ENCODE results near the gene OAS2. TPM values are rescaled to one million over a fixed set of nuclear protein-coding genes. Genes with fewer than 3 reads are reported as not detected.

Gene OAS2
- total and polyA plus RNA-seq, 2 donors (not counting 1 experiment from before 2014, with no cell fraction given), result 2.2 to 3.1 TPM

DNA sequence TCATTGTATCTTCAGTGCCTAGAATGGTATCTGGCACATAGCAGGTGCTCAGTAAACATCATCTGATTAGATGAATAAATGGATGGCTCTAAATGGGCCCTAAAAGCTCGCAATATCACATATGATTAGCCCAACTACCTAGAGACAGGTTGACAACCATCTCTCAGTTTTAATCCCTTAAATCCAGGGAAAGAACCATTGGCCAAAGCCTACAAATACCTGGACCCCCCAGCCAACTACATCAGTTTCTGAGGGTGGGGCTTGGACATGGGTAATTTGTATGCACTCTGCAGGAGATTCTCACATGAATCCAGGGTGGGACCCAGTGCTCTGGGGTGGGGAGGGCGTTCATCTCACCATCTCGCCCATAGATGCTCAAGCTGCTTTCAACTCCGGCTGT is 73.4 kb downstream of the OAS2 start:
- Histone ChIP-seq H3K4me1 (ENCODE audit: control insufficient read depth, extremely low read depth, insufficient read depth, low read length) (no peaks in the 10 kb centered on the region), H3K4me3 (replicated peaks in 1 of 4; ENCODE audit: control extremely low read depth in 1 of 4, insufficient read depth in 1 of 4, low read depth in 3 of 4, low read length in 4 of 4) (no peak overlapping the region), H4K20me1 (ENCODE audit: control insufficient read depth, extremely low read depth, insufficient read depth, low read length) (no peaks in the 10 kb centered on the region), H3K27me3 (ENCODE audit: control insufficient read depth, insufficient read depth, low read length) (peaks cover 9% of the 10 kb centered on the region), H3K9ac (ENCODE audit: insufficient read depth, low read length) (no peak overlapping the region), H3K36me3 (ENCODE audit: control insufficient read depth, insufficient read depth, low read length) (no peaks in the 10 kb centered on the region), H2AFZ (ENCODE audit: low read length) (no peak overlapping the region), H3K4me2 (ENCODE audit: extremely low read depth, insufficient read depth, low read length) (no peak overlapping the region), H3K79me2 (ENCODE audit: control insufficient read depth, insufficient read depth, low read length) (no peaks in the 10 kb centered on the region), H3K9me3 (ENCODE audit: control insufficient read depth, insufficient read depth, low read depth, low read length) (no peaks in the 10 kb centered on the region), H3K27ac (ENCODE audit: insufficient read depth, low read length) (no peak overlapping the region)
- TF ChIP-seq, protein P1, sequence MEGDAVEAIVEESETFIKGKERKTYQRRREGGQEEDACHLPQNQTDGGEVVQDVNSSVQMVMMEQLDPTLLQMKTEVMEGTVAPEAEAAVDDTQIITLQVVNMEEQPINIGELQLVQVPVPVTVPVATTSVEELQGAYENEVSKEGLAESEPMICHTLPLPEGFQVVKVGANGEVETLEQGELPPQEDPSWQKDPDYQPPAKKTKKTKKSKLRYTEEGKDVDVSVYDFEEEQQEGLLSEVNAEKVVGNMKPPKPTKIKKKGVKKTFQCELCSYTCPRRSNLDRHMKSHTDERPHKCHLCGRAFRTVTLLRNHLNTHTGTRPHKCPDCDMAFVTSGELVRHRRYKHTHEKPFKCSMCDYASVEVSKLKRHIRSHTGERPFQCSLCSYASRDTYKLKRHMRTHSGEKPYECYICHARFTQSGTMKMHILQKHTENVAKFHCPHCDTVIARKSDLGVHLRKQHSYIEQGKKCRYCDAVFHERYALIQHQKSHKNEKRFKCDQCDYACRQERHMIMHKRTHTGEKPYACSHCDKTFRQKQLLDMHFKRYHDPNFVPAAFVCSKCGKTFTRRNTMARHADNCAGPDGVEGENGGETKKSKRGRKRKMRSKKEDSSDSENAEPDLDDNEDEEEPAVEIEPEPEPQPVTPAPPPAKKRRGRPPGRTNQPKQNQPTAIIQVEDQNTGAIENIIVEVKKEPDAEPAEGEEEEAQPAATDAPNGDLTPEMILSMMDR (conservative IDR thresholded peaks at IDR 0.05 in 1 of 2, IDR thresholded peaks at IDR 0.05 in 1 of 2; ENCODE audit: low read depth in 1 of 2, low read length in 2 of 2), result no peak
- no peak for TF ChIP-seq EZH2 (IDR thresholded peaks at IDR 0.05; ENCODE audit: low read length, missing control alignments)
- DNase-seq (ENCODE audit: low read depth in 2 of 2), result no peak

DNA sequence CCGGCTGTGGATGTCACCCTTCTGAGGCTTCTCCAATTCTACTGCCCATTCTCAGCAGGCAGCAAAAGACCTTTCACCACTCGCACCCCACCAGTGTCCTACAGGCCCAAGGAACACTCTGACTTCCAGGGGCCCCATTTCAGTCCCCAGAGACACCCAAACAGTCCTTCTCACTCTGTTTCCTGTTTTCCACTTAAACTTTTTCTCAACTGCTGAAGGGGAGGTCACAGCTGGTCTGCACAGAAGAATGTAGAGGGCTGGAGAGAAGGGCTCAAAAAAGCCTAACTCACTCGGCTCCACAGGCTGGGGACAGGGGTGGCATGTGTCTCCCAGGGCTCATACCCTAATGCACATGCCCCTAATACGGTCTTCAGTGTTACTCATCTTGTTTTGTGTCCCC is 74.0 kb downstream of the OAS2 start:
- no peaks in the 10 kb centered on the region for H3K4me1 ChIP-seq (ENCODE audit: control insufficient read depth, extremely low read depth, insufficient read depth, low read length)

DNA sequence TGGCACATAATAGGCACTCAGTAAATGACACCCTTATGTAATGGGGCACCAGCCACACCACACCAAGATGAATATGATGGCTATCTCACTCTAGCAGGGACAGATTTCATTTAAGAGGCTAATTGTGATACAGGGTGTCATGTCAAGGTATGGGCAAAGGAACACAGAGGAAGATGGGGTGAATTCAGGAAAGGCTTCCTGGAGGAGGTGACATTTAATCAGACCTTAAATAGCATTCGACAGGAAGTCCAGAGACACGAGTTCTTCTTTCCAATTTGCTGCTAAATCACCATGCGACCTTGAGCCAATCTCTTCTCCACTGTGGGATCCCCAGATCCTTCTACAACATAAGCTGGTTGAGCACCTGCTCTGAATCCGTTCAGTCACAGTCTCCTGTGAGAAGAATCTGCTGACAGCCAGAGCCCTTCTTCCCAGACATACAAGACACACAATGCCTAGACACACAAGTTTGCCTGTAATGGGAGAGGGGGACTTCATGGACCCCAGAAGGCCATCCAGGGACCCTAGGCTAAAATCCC is 76.7 kb downstream of the OAS2 start:
- TF ChIP-seq, protein P1 (conservative IDR thresholded peaks at IDR 0.05 in 1 of 2, IDR thresholded peaks at IDR 0.05 in 1 of 2; ENCODE audit: low read depth in 1 of 2, low read length in 2 of 2), result no peak
- no peak for TF ChIP-seq EZH2 (IDR thresholded peaks at IDR 0.05; ENCODE audit: low read length, missing control alignments)
- no peak overlapping the region for H3K4me3 ChIP-seq (replicated peaks in 1 of 4; ENCODE audit: control extremely low read depth in 1 of 4, insufficient read depth in 1 of 4, low read depth in 3 of 4, low read length in 4 of 4)
- no peak overlapping the region for H2AFZ ChIP-seq (ENCODE audit: low read length)
- H3K27ac ChIP-seq (ENCODE audit: insufficient read depth, low read length), result no peak overlapping the region
- peaks cover 2% of the 10 kb centered on the region for H4K20me1 ChIP-seq (ENCODE audit: control insufficient read depth, extremely low read depth, insufficient read depth, low read length)
- no peak overlapping the region for H3K9ac ChIP-seq (ENCODE audit: insufficient read depth, low read length)
- H3K79me2 ChIP-seq (ENCODE audit: control insufficient read depth, insufficient read depth, low read length), result no peaks in the 10 kb centered on the region
- no peaks in the 10 kb centered on the region for H3K36me3 ChIP-seq (ENCODE audit: control insufficient read depth, insufficient read depth, low read length)
- H3K4me1 ChIP-seq (ENCODE audit: control insufficient read depth, extremely low read depth, insufficient read depth, low read length), result no peaks in the 10 kb centered on the region
- no peak for DNase-seq (ENCODE audit: low read depth in 2 of 2)
- no peaks in the 10 kb centered on the region for H3K9me3 ChIP-seq (ENCODE audit: control insufficient read depth, insufficient read depth, low read depth, low read length)
- H3K27me3 ChIP-seq (ENCODE audit: control insufficient read depth, insufficient read depth, low read length), result peaks cover 9% of the 10 kb centered on the region
- H3K4me2 ChIP-seq (ENCODE audit: extremely low read depth, insufficient read depth, low read length), result no peak overlapping the region

More for the DNA sequence above, 74.0 kb downstream of the OAS2 start:
- TF ChIP-seq, protein P1 (conservative IDR thresholded peaks at IDR 0.05 in 1 of 2, IDR thresholded peaks at IDR 0.05 in 1 of 2; ENCODE audit: low read depth in 1 of 2, low read length in 2 of 2), result no peak
- no peak for TF ChIP-seq EZH2 (IDR thresholded peaks at IDR 0.05; ENCODE audit: low read length, missing control alignments)
- no peak overlapping the region for H3K4me2 ChIP-seq (ENCODE audit: extremely low read depth, insufficient read depth, low read length)
- no peaks in the 10 kb centered on the region for H4K20me1 ChIP-seq (ENCODE audit: control insufficient read depth, extremely low read depth, insufficient read depth, low read length)
- no peak overlapping the region for H3K9ac ChIP-seq (ENCODE audit: insufficient read depth, low read length)
- no peaks in the 10 kb centered on the region for H3K9me3 ChIP-seq (ENCODE audit: control insufficient read depth, insufficient read depth, low read depth, low read length)
- H3K36me3 ChIP-seq (ENCODE audit: control insufficient read depth, insufficient read depth, low read length), result no peaks in the 10 kb centered on the region
- H3K4me3 ChIP-seq (replicated peaks in 1 of 4; ENCODE audit: control extremely low read depth in 1 of 4, insufficient read depth in 1 of 4, low read depth in 3 of 4, low read length in 4 of 4), result no peak overlapping the region
- H3K27ac ChIP-seq (ENCODE audit: insufficient read depth, low read length), result no peak overlapping the region
- peaks cover 9% of the 10 kb centered on the region for H3K27me3 ChIP-seq (ENCODE audit: control insufficient read depth, insufficient read depth, low read length)
- no peaks in the 10 kb centered on the region for H3K79me2 ChIP-seq (ENCODE audit: control insufficient read depth, insufficient read depth, low read length)
- no peak overlapping the region for H2AFZ ChIP-seq (ENCODE audit: low read length)
- DNase-seq (ENCODE audit: low read depth in 2 of 2), result no peak

Measured in fibroblast of lung (primary cell).